ENCODE data around the gene CCL14.

- TF ChIP-seq CTCF (IDR thresholded peaks at IDR 0.05) (no peak), POLR2A (IDR thresholded peaks at IDR 0.05) (no peak)
These were observed 21.3 kb downstream of the CCL14 start for GRCh38 chr17:35965272-35965671.
